HG03521 (cell line): Measurements from ENCODE around the gene ADGRE1.

Source experiments
- ATAC-seq: cut with Tn5 transposase; IDR thresholded peaks from one replicate; pipeline ENCODE4 v1.9.1; 2021; ENCODE audit warnings: mild to moderate bottlenecking, moderate library complexity; ENCODE audit not compliant: unreplicated experiment

Gene ADGRE1

DNA sequence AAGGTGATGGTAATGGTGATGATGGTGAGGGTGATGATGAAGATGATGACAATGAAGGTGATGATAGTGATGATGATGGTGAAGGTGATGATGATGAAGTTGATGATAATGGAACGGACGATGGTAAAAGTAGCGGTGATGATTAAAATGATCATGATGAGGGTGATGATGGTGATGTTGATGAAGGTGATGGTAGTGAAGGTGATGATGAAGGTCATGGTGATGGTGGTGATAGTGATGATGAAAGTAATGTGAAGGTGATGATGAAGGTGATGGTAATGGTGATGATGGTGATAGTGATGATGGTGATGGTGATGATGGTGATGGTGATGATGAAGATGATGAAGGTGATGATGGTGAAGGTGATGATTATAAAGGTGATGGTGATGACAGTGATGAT is 67.7 kb downstream of the ADGRE1 start:
- no peak for ATAC-seq

GRCh38 chr19:6956573-6956972 is 69.2 kb downstream of the ADGRE1 start:
- ATAC-seq, result no peak

DNA sequence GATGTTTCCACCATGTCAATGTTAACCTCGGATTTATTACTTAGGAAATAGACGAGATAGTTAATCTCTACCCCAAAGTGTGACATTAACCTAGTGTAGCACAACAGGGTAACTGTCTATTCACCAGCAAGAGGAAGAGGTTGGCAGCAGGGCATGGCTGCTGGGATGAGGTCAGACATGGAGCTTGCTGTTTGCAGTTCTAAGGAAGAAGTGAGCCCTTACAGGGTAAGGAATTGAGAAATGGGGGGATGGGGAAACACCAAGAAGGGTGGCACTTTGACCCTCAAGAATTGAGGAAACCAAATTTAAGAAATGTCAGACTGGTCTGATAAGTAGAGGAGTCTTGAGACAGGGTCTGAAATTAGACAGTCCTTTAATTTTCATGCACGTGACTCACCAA is 71.4 kb downstream of the ADGRE1 start:
- no peak for ATAC-seq

- no peak for ATAC-seq
These were observed 76.0 kb downstream of the ADGRE1 start for GRCh38 chr19:6963244-6963852.

DNA sequence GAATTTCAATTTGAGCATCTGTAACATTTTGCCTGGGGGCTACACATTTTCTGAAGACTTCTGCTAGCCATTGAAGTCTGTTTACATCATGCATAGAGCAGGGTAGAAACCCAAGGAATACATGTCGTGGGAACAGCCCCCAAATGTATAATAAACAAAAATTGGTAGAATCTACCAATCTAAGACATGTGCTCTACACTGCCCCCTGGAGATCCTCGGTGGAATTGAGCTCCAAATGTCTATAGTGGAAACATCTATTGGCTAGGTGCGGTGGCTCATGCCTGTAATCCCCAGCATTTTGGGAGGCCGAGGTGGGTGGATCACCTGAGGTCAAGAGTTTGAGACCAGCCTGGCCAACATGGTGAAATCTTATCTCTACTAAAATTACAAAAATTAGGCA is 76.6 kb downstream of the ADGRE1 start:
- ATAC-seq, result no peak

- no peak for ATAC-seq
These were observed 80.6 kb downstream of the ADGRE1 start for GRCh38 chr19:6967967-6968366.

DNA sequence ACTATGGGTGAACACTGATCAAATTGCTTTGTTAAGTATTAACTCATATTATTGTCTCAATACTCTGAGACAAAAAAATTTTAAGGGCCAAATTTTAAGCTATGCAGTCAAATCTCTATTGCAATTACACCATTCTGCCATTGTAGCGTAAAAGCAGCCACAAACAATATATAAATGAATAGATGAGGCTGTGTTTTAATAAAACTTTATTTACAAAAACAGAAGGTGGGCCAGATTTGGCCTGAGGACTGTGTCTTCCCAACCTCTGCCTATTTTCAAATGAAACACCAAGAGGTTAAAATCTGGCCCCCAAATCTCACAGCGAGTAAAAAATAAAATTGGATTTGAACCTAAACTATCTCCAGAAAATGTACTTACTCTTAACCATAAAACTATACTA is 82.1 kb downstream of the ADGRE1 start:
- ATAC-seq, result no peak

GRCh38 chr19:6970021-6970420 is 82.6 kb downstream of the ADGRE1 start:
- ATAC-seq, result no peak

GRCh38 chr19:6970443-6970842 is 83.1 kb downstream of the ADGRE1 start:
- no peak for ATAC-seq

DNA sequence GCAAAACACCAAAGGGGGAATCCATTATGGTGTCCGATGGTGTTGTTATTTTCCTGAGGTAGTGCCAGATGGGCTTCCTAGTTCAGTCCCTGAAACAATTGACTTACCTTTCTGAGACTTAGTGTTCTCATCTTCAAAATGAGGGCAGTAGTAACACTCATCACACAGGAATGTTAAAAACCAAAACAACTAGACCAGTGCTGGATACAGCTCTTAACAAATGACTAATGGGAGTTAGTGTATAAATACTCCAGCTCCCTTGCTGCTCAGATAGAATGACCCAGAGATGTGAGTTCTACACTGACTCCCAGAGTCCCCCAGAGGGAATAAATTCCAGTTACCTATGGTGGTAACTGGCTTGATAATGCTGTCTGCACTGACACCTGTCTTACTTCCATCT is 84.0 kb downstream of the ADGRE1 start:
- ATAC-seq, result no peak

DNA sequence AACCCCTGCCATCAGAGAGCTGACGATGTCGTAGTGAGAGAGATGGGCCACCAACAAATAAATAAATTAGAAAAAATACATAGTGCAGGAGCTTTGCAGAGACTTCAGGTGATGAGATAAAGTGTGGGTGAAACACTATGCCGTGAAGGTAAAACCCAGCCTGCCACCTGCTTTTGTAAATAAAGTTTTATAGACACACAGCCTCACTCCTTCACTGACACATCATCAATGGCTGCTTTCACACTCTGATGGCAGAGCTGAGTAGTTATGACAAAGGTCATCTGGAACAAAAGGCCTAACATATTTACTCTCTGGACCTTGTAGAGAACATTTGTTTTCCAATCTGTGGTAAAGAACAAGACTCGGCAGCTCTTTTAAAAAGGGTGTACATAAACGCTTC is 88.8 kb downstream of the ADGRE1 start:
- ATAC-seq, result no peak

DNA sequence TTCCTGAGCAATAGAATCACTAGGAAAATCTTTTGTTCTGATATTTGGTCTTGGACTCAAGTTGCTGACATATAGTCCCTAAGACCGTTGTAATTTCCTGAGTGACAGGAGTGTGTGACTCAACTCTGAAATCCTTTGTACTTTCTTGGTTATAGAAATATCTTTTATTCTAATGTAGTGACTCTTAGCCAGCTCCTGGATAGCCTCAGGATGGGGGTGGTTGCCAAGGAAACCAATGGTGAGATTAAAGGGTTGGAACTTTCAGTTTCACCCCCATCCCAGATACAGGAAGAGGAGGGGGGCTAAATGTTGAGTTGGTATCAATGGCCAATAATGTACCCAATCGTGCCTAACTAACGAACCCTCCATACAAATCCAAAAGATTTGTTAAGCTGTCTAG is 92.0 kb downstream of the ADGRE1 start:
- no peak for ATAC-seq

DNA sequence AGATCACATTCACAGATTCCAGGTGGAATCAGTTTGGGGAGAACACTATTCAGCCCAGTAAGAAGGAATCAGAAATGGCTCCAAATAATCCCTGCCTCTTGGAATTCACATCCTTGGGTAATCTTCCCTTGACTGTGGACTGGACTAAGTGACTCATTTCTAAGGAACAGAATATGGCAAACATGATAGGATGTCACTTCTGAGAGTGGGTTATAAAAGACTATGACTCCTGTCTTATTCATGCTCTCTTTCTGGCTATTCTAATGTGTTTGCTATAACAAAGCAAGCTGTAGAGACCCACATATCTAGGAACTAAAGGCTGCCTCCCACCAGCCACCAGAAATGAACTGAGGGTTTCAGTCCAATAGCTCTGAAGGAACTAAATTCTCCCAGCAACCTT is 96.1 kb downstream of the ADGRE1 start:
- ATAC-seq, result no peak

DNA sequence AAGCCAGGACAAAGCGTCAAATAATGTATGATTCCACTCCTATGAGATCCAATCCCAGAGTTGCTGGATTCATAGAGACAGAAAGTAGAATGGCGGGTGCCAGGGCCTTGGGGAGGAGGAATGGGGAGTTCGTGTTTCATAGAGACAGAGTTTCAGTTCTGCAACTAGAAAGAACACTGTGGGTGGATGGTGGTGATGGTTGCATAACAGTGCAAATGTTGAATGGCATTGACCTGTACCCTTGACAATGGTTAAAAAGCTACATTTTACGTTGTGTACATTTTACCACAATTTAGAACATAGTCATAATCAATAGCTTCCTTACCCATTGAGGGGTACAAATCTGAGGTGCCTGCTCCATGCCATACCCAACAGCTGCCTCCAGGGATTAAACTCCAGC is 100.5 kb downstream of the ADGRE1 start:
- no peak for ATAC-seq

DNA sequence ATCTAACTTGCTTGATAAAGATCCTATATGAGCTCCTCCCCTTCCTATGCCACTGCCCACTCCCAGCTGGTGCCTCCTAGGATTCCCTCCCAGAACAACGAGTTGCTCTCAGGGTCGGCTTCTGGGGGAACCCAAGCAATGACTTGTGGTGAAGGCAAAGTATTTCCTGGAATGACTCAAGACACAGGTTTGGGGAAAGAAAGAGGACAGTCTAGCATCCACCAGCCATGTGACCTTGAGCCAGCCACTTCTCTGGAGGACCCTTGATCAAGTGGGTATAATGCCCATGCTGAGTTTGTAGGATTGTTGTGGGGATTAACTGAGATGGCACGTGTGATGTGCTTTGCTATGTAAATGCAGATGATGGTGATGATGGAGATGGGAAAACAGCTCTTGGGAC is 100.9 kb downstream of the ADGRE1 start:
- no peak for ATAC-seq
